ENCODE results near the gene RTN1.

The RTN1 gene

GRCh38 chr14:59863806-59864525 is 6.6 kb downstream of the RTN1 start:
- DNase-seq (ENCODE audit: low read depth in 1 of 2, low spot score in 1 of 2) = no peak
- Histone ChIP-seq H3K27me3 (ENCODE audit: insufficient read depth, poor library complexity, severe bottlenecking) (peaks cover 26% of the 10 kb centered on the region), H3K27ac (replicated peaks) (no peak overlapping the region), H3K4me3 (replicated peaks; ENCODE audit: insufficient read depth, low read length) (no peak overlapping the region)
- no peak for TF ChIP-seq CTCF (IDR thresholded peaks at IDR 0.05; ENCODE audit: insufficient read depth, low read length)
- TF ChIP-seq REST (IDR thresholded peaks at IDR 0.05; ENCODE audit: insufficient replicate concordance, low read depth) = no peak
- no peak for TF ChIP-seq POLR2AphosphoS5 (IDR thresholded peaks at IDR 0.05; ENCODE audit: low read depth)
- TF ChIP-seq GABPA (IDR thresholded peaks at IDR 0.05; ENCODE audit: low read depth) = no peak
- no peak for TF ChIP-seq SPI1 (IDR thresholded peaks at IDR 0.05; ENCODE audit: borderline replicate concordance, low read depth)

- H3K27ac ChIP-seq (replicated peaks) = no peak overlapping the region
- TF ChIP-seq CTCF (IDR thresholded peaks at IDR 0.05; ENCODE audit: insufficient read depth, low read length) (no peak), REST (IDR thresholded peaks at IDR 0.05; ENCODE audit: insufficient replicate concordance, low read depth) (no peak), GABPA (IDR thresholded peaks at IDR 0.05; ENCODE audit: low read depth) (no peak), SPI1 (IDR thresholded peaks at IDR 0.05; ENCODE audit: borderline replicate concordance, low read depth) (no peak), POLR2AphosphoS5 (IDR thresholded peaks at IDR 0.05; ENCODE audit: low read depth) (no peak)
- no peak overlapping the region for H3K4me3 ChIP-seq (replicated peaks; ENCODE audit: insufficient read depth, low read length)
- no peaks in the 10 kb centered on the region for H3K27me3 ChIP-seq (ENCODE audit: insufficient read depth, poor library complexity, severe bottlenecking)
- DNase-seq (ENCODE audit: low read depth in 1 of 2, low spot score in 1 of 2) = no peak
Observed at GRCh38 chr14:59857328-59857727, 13.2 kb downstream of the RTN1 start.

- no peak overlapping the region for H3K4me3 ChIP-seq (replicated peaks; ENCODE audit: insufficient read depth, low read length)
- TF ChIP-seq SPI1 (IDR thresholded peaks at IDR 0.05; ENCODE audit: borderline replicate concordance, low read depth) (no peak), REST (IDR thresholded peaks at IDR 0.05; ENCODE audit: insufficient replicate concordance, low read depth) (no peak), POLR2AphosphoS5 (IDR thresholded peaks at IDR 0.05; ENCODE audit: low read depth) (no peak), GABPA (IDR thresholded peaks at IDR 0.05; ENCODE audit: low read depth) (no peak), CTCF (IDR thresholded peaks at IDR 0.05; ENCODE audit: insufficient read depth, low read length) (no peak)
- H3K27me3 ChIP-seq (ENCODE audit: insufficient read depth, poor library complexity, severe bottlenecking) = no peaks in the 10 kb centered on the region
- DNase-seq (ENCODE audit: low read depth in 1 of 2, low spot score in 1 of 2) = no peak
- no peak overlapping the region for H3K27ac ChIP-seq (replicated peaks)
Observed at GRCh38 chr14:59852350-59852749, 18.2 kb downstream of the RTN1 start.

All from HL-60 (cell line).